Stomach (tissue), 9 donors: Measurements from ENCODE around the gene KSR2. TPM values are rescaled to one million over a fixed set of nuclear protein-coding genes. Genes with fewer than 3 reads are reported as not detected.

Experiments
- DNase-seq, 2 donors: peaks; one replicate each; pipeline versions ENCODE4 v3.0.0 to v3.0.0-alpha.2; 2013 to 2019
- H3K27ac ChIP-seq, 5 donors: fragments of 200-600 bp in 4 of 5; sonication (generic) in 4 of 5; one replicate each; pipeline ENCODE4 v1.5.1; 2013 to 2019; ENCODE audit warnings: mild to moderate bottlenecking in 1 of 5, moderate library complexity in 1 of 5
- H3K27me3 ChIP-seq, 3 donors: fragments of 200-600 bp; sonication (generic); one replicate each; pipeline ENCODE4 v1.5.1; 2017 to 2019; ENCODE audit warnings: mixed run types in 1 of 3
- H3K36me3 ChIP-seq, 4 donors: fragments of 200-600 bp; sonication (generic); 1 replicate in 3 of 4; 2 replicates in 1 of 4; pipeline ENCODE4 v1.5.1; 2016 to 2019
- H3K4me1 ChIP-seq, 4 donors: fragments of 200-600 bp; sonication (generic); one replicate each; pipeline ENCODE4 v1.5.1; 2016 to 2019
- H3K4me3 ChIP-seq, 4 donors: fragments of 200-600 bp; sonication (generic) in 3 of 4; one replicate each; pipeline ENCODE4 v1.5.1; 2016 to 2019; ENCODE audit warnings: mild to moderate bottlenecking in 1 of 4
- H3K9me3 ChIP-seq, 4 donors: fragments of 200-600 bp; sonication (generic); one replicate each; pipeline ENCODE4 v1.5.1; 2016 to 2019
- CTCF ChIP-seq, 7 experiments: fragments of 450-650 bp in 4 of 7; fragments of 200-600 bp in 3 of 7; sonication (generic) in 3 of 7; IDR thresholded peaks; one replicate each; pipeline ENCODE4 v1.5.1; 2016 to 2019; ENCODE audit warnings: antibody characterized with exemption in 7 of 7, control low read depth in 2 of 7, mild to moderate bottlenecking in 1 of 7
- EP300 ChIP-seq: sonication (generic); formaldehyde crosslinking; IDR thresholded peaks from one replicate; pipeline ENCODE4 v1.6.1; 2017; ENCODE audit warnings: antibody characterized with exemption
- POLR2A ChIP-seq, 4 donors: fragments of 450-650 bp; IDR thresholded peaks; one replicate each; pipeline ENCODE4 v1.6.1; 2016; ENCODE audit warnings: antibody characterized with exemption in 4 of 4, control low read depth in 2 of 4, mild to moderate bottlenecking in 1 of 4, moderate library complexity in 1 of 4
- POLR2AphosphoS5 ChIP-seq, 3 donors: sonication (generic); formaldehyde crosslinking; IDR thresholded peaks; one replicate each; pipeline ENCODE4 v1.6.1; 2016; ENCODE audit warnings: antibody characterized with exemption in 3 of 3
- WGBS, 5 donors: extraction: QIAGEN DNeasy Blood & Tissue Kit in 3 of 5; methylation state at CpG; one replicate each; pipeline versions ENCODE4 v1.1.5 to v1.1.7; 2013 to 2018; 5-methylcytosine and 5-hydroxymethylcytosine counted together
- intact Hi-C: fragments of 100-400 bp; cut with DNase I; formaldehyde crosslinking; loops from one replicate; pipeline ENCODE4 v1.15.1; 2023; ENCODE audit warnings: low total_unique reads
- polyA plus RNA-seq, 3 donors: library from polyadenylated mRNA; stranded (reverse); fragments of 200-250 nt; gene quantifications; one replicate each; pipeline ENCODE4 v1.2.3, GENCODE V29; 2013
- total RNA-seq, 5 donors: library from RNA; depleted of rRNA; stranded (reverse); fragments of >200 nt; gene quantifications; one replicate each; pipeline versions ENCODE4 v1.1.0 to v1.2.3, GENCODE V29; 2014 to 2016
- donor health status: healthy with polysubstance abuse.
- donor health status: Bipolar disorder and iron deficiency.
- donor health status: healthy.

Gene KSR2
- total and polyA plus RNA-seq, 8 donors: 0.03 to 1.4 (median 0.26) TPM; not detected in 2

- no peak for DNase-seq
- no peaks in the 10 kb centered on the region for H3K27me3 ChIP-seq
- TF ChIP-seq POLR2A (IDR thresholded peaks at IDR 0.05) (no peak), POLR2AphosphoS5 (IDR thresholded peaks at IDR 0.05) (no peak), CTCF (IDR thresholded peaks at IDR 0.05) (no peak), EP300 (no peak)
- WGBS, 5 donors: 56 to 79% (median 72%) methylated on average over 2 of the region's 2 CpGs
- H3K27ac ChIP-seq: no peak overlapping the region
- H3K4me3 ChIP-seq: no peak overlapping the region
- H3K9me3 ChIP-seq: no peaks in the 10 kb centered on the region
- intact Hi-C loops: no loop called here
- no peaks in the 10 kb centered on the region for H3K36me3 ChIP-seq
- peaks cover 0 to 48% (median 25%) of the 10 kb centered on the region in 4 donors for H3K4me1 ChIP-seq
These were observed 470.5 kb downstream of the KSR2 start for GRCh38 chr12:117498256-117498655.

GRCh38 chr12:117497407-117497806, 471.4 kb downstream of the KSR2 start:
- Histone ChIP-seq H3K27ac (no peak overlapping the region), H3K4me3 (no peak overlapping the region), H3K36me3 (no peaks in the 10 kb centered on the region), H3K4me1 (peaks cover 0 to 42% (median 22%) of the 10 kb centered on the region in 4 donors), H3K27me3 (no peaks in the 10 kb centered on the region), H3K9me3 (no peaks in the 10 kb centered on the region)
- TF ChIP-seq CTCF (IDR thresholded peaks at IDR 0.05): no peak
- no peak for TF ChIP-seq EP300
- TF ChIP-seq POLR2AphosphoS5 (IDR thresholded peaks at IDR 0.05): no peak
- no peak for TF ChIP-seq POLR2A (IDR thresholded peaks at IDR 0.05)
- intact Hi-C loops: no loop called here
- no peak for DNase-seq
- 57 to 81% (median 67%) methylated on average over 7 of the region's 7 CpGs for WGBS, 5 donors

GRCh38 chr12:117494833-117495655, 473.7 kb downstream of the KSR2 start:
- peak in 1 of 2 donors; percentile 73 for DNase-seq
- Histone ChIP-seq H3K9me3 (no peaks in the 10 kb centered on the region), H3K27ac (no peak overlapping the region), H3K4me3 (no peak overlapping the region), H3K27me3 (no peaks in the 10 kb centered on the region), H3K36me3 (no peaks in the 10 kb centered on the region), H3K4me1 (peaks cover 0 to 19% (median 4%) of the 10 kb centered on the region in 4 donors)
- intact Hi-C loops: no loop called here
- TF ChIP-seq CTCF (IDR thresholded peaks at IDR 0.05) (no peak), EP300 (no peak), POLR2AphosphoS5 (IDR thresholded peaks at IDR 0.05) (no peak), POLR2A (IDR thresholded peaks at IDR 0.05) (no peak)
- WGBS, 5 donors: 13 to 28% (median 14%) methylated on average over 8 of the region's 8 CpGs

GRCh38 chr12:117491711-117492110, 477.1 kb downstream of the KSR2 start:
- Histone ChIP-seq H3K36me3 (no peaks in the 10 kb centered on the region), H3K9me3 (no peaks in the 10 kb centered on the region), H3K27me3 (no peaks in the 10 kb centered on the region), H3K4me1 (peaks cover 0 to 16% (median 4%) of the 10 kb centered on the region in 4 donors), H3K27ac (no peak overlapping the region), H3K4me3 (no peak overlapping the region)
- TF ChIP-seq EP300: no peak
- no peak for TF ChIP-seq POLR2A (IDR thresholded peaks at IDR 0.05)
- no peak for TF ChIP-seq POLR2AphosphoS5 (IDR thresholded peaks at IDR 0.05)
- no peak for TF ChIP-seq CTCF (IDR thresholded peaks at IDR 0.05)
- DNase-seq: no peak
- 81 to 88% (median 83%) methylated on average over 7 of the region's 7 CpGs for WGBS, 5 donors
- intact Hi-C loops: no loop called here
